Activated T-cell treated with anti-CD3 and anti-CD28 coated beads for 48 hours (primary cell): ENCODE measurements around the gene AMER3.

Source experiments
- DNase-seq: peaks from one replicate; pipeline ENCODE4 v3.0.0-alpha.2; 2020; ENCODE audit warnings: low read depth

AMER3 gene

GRCh38 chr2:130778781-130779180 is 23.4 kb downstream of the AMER3 start:
- no peak for DNase-seq

GRCh38 chr2:130785466-130786055 is 30.2 kb downstream of the AMER3 start:
- no peak for DNase-seq

DNA sequence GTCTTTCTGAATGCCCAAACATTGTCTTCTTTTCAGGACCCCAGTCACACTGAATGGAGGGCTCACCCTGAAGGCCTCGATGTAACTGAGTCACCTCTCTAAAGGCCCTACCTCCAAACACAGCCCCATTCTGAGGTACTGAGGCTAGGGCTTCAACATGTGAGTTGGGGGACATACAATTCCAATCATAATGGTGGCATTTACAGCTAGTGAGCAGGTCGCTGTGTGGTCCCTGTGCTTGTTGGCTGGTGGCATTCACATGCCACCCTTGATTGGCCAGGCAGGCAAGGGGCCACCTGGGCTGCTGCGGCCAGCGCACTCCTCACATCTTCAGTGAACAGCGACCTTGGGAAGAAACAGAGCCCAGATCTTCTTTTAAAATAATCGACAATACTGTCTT is 30.7 kb downstream of the AMER3 start:
- no peak for DNase-seq

DNA sequence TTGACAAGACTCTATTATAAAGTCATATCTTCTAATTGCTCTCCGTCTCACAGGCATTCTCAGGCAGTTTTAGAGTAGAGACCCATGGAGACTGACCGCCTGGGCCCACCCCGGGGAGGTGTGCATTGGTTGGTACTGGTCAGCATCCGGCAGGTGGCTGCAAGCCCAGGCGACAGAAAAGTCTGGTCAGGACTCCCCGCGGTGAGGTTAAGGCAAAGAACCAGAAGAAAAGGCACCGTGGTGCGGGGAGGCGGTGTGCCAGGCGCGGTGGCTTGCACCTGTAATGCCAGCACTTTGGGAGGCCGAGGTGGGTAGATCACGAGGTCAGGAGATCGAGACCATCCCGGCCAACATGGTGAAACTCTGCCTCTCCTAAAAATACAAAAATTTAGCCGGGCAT is 32.5 kb downstream of the AMER3 start:
- DNase-seq = no peak

GRCh38 chr2:130790312-130790711 is 35.0 kb downstream of the AMER3 start:
- no peak for DNase-seq

GRCh38 chr2:130790804-130791616 is 35.7 kb downstream of the AMER3 start:
- no peak for DNase-seq

DNA sequence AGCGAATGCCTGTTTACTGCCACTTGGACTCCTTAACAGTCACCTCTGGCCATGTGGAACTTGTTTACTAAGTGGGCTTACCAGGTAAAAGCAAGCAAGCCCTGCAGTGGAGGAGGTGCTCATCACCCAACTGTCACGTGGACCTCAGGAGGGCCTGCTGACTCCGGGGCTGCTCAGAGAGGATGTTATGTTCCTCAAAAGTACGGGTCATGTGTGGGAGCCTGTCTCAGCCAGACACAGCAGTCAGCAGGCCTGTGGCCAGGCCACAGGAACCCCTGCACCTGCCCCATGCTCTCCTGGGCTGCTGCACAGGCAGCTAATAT is 36.2 kb downstream of the AMER3 start:
- DNase-seq = no peak

DNA sequence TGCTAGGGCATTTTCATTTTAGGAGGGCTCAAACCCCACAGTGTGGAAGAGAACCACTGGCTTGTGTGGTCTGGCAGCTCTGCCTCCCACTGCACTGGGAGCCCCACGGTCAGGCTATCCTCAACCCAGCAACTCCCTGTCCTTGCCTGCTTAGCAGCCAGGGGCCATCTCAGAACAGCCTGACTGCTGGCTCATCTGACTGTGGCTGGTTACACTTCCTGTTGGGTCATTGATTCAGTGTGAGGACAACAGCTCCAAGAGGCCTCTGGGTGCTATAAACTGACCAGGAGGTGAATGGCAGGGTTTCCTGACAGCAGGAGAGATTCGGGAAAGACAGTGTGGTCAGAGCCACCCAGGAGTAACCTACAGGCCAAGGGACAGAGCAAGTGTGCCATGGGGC is 40.1 kb downstream of the AMER3 start:
- no peak for DNase-seq

DNA sequence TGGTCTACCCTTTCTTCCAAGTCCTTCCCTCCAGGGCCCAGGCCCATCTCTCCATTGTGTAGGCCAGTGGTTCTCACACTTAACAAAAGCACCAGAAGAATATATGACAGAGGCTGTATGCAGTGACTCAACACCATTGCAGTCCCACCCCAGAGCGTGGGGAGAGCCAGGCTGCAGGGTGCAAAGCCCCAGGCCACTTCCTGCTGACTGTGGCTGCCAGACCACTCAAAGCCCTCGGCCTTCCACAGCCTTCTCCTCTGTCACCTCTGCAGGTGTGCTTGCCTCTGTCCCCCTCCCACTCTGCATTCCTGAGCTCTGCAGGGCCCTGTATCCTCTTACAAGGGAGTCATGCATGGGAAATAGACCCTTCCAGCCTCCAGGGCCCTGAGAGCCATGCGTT is 41.0 kb downstream of the AMER3 start:
- DNase-seq = no peak

GRCh38 chr2:130797493-130798435 is 42.4 kb downstream of the AMER3 start:
- peak; percentile 90 for DNase-seq

- no peak for DNase-seq
Observed at GRCh38 chr2:130798472-130799218, 43.3 kb downstream of the AMER3 start.

GRCh38 chr2:130799295-130799694 is 44.0 kb downstream of the AMER3 start:
- DNase-seq = no peak

DNA sequence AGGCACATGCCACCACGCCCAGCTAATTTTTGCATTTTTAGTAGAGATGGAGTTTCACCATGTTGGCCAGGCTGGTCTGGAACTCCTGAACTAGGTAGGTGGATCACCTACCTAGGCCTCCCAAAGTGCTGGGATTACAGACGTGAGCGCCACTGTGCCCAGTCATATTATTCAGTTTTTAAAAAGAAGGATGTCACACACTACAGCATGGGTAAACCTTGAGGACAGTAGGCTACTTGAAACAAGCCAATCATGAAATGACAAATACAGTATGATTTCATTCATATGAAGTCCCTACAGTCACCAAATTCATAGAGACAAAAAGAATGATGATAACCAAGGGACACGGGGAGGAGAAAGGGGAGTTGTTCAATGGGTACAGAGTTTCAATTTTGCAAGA is 50.3 kb downstream of the AMER3 start:
- DNase-seq = no peak

DNA sequence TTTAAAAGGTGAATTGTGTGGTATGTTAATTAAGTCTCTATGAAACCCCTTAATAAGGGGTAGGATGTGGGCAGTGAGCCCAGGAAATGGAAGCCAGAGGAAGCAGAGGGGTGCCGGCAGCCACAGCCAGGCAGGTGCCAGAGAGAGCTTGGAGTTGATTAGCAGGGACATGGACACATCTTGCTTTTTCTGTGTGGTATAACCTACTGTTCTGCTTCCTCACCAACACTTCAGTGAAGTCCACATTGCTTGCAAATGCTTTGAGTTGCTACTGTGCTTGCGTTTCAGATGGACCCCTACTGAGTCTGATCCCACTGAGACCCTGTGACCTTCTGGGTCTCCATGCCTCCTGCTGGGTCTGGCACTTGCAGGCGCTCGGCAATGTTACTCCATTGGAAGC is 51.0 kb downstream of the AMER3 start:
- no peak for DNase-seq

DNA sequence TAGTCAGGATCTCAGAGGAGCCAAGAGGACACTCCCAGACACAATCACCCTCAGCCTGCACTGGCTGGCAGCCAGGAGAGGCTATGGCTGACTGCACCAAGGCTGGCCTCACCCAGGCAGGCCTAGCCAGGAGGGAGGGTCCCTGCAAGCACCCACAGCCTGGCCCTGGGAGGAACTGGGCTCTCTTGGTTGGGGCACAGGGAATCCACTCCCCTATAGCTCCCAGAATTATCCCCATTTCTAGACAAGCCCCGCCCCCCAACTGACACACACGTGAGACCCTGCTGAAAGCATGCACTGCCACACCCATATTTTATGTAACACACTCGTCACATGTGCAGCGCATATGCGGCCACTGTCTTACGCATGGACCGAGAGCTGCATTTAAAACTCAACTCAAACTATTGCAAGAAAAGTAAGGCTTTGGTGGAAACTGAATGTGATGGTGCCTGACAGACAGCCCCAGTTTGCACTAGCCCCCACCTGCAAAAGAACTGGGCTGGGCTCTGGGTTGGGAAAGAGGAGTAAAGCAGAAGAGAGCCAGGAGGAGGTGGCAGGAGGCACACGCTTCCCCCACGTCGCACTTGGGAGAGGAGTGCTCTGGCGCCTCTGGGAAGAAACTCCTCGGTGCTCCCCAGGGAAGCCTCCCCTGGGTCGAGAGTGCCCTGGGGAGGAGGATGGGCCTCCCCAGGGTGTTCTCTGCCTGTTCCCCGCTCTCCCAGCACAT is 52.5 kb downstream of the AMER3 start:
- no peak for DNase-seq

DNA sequence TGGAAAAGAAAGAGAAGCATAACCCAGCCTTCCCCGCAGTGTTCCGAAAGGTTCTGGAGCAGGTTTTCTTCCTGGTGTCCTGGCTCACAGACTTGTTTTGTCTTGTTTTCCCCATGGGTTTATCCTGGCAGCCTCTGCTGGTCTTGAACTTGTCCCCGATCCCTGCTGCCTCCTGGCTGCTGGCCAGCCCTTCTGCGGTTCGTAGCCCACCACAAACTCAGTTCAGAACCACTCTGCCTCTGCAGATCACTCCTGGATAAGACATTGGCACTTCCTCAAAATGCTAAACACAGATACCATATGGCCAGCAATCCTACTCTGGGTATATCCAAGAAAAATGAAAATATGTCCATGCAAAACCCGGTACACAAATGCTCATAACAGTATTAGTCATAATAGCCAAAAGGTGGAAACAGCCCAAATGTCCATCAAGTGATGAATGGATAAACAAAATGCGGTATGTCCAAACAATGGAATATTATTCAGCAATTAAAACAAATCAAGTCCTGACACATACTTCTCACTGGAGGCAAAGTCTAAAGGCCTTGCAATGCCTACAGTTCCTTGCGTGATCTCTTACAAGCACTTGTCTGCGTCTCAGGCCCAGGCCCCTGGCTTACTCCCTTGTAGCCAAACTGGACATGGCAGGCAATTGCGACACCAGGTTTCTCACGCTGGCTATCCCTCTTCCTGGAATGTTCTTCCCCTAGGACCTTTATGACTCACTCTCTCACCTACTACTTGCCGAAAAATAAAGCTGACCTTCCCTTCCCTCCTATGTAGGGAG is 53.3 kb downstream of the AMER3 start:
- no peak for DNase-seq

- DNase-seq = no peak
Observed at GRCh38 chr2:130810490-130810889, 55.1 kb downstream of the AMER3 start.

DNA sequence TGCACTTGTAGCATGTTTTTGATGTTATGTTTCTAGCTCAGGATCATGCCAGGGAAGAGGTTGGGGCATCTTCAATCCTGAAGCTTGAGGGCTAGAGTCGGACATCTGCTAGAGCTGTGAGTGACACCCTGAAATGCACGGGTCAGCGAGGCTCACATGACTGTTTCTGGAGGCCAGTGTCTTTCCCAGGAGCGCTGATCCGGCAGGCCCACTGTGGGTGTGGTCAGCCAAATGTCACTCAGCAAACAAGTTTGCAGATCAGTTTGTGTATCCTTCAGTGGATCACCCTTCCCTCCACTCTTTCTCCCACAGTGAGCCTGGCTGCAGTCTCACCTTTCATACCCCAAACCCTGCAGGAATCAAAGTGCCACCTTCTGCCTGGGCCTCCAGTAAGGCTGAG is 58.4 kb downstream of the AMER3 start:
- no peak for DNase-seq

DNA sequence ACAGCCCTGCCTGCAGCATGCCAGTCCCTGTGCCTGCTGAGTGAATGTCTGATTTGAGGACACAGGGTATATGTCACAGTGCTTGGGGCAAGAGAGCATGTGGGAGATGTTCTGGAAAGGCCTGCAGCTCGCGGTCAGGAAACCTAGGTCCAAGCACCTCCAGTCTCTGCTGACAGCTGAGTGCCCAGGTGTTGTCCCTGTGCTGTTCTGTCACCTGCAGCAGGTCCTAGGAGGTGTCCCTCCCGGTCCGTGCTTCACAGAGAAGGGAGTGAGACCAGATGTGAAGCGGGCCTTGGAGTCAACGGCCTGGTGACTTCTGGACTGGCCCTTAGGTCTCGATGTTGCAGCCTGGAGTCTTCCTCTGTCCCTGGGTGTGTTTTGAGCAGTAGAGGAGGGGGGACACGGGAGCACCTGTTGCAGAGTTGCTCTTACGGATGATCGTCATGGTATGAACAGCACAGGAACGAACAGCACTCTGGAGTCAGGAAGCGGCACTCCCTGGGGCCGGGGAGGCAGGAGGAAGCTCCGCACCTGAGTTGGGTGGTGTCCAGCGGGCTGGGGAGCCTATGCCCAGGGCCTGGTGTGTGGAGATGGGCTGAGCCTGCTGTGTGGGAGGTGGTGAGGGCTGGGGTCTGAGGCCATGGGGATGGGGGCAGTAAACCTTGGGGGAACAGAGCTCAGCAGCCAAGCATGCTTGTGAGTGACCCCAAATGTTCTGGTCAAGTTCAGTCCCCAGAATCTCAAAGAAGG is 59.8 kb downstream of the AMER3 start:
- DNase-seq = no peak
